Measurements from ENCODE around the gene DISP1.
A peak's percentile ranks its signal among the peaks of the same experiment; 100 is the strongest.

Gene DISP1

GRCh38 chr1:222772996-222773379 is 41.9 kb upstream of the DISP1 start:
- POLR2A ChIA-PET, result no interaction called here
- DNase-seq (ENCODE audit: extremely low spot score), result peak; percentile 20
- CTCF ChIA-PET, result no interaction called here
- TF ChIP-seq CTCF (IDR thresholded peaks at IDR 0.05; ENCODE audit: control extremely low read depth, extremely low read depth, low read depth, missing control alignments), result no peak

- ChIA-PET POLR2A (no interaction called here), CTCF (interaction anchor here (1.4 kb wide), 1 partner anchor 30 kb away, joined by 3 read pairs; no protein-coding TSS in a partner anchor)
- TF ChIP-seq CTCF (IDR thresholded peaks at IDR 0.05; ENCODE audit: control extremely low read depth, extremely low read depth, low read depth, missing control alignments), result no peak
- no peak for DNase-seq (ENCODE audit: extremely low spot score)
These were observed 37.4 kb upstream of the DISP1 start for GRCh38 chr1:222777463-222777862.

GRCh38 chr1:222777977-222778376 is 36.9 kb upstream of the DISP1 start:
- TF ChIP-seq CTCF (IDR thresholded peaks at IDR 0.05; ENCODE audit: control extremely low read depth, extremely low read depth, low read depth, missing control alignments), result no peak
- ChIA-PET POLR2A (no interaction called here), CTCF (no interaction called here)
- DNase-seq (ENCODE audit: extremely low spot score), result no peak

GRCh38 chr1:222781251-222781650 is 33.6 kb upstream of the DISP1 start:
- ChIA-PET CTCF (no interaction called here), POLR2A (no interaction called here)
- TF ChIP-seq CTCF (IDR thresholded peaks at IDR 0.05; ENCODE audit: control extremely low read depth, extremely low read depth, low read depth, missing control alignments), result no peak
- no peak for DNase-seq (ENCODE audit: extremely low spot score)

- TF ChIP-seq CTCF (IDR thresholded peaks at IDR 0.05; ENCODE audit: control extremely low read depth, extremely low read depth, low read depth, missing control alignments), result no peak
- CTCF ChIA-PET, result interaction anchor here (0.6 kb wide), 1 partner anchor 339 kb away, joined by 3 read pairs; no protein-coding TSS in a partner anchor
- no peak for DNase-seq (ENCODE audit: extremely low spot score)
- POLR2A ChIA-PET, result no interaction called here
These were observed 31.8 kb upstream of the DISP1 start for GRCh38 chr1:222783051-222783450.

- no peak for DNase-seq (ENCODE audit: extremely low spot score)
- TF ChIP-seq CTCF (IDR thresholded peaks at IDR 0.05; ENCODE audit: control extremely low read depth, extremely low read depth, low read depth, missing control alignments), result no peak
- POLR2A ChIA-PET, result no interaction called here
- CTCF ChIA-PET, result no interaction called here
These were observed 30.5 kb upstream of the DISP1 start for GRCh38 chr1:222784371-222784770.

- POLR2A ChIA-PET, result no interaction called here
- no peak for TF ChIP-seq CTCF (IDR thresholded peaks at IDR 0.05; ENCODE audit: control extremely low read depth, extremely low read depth, low read depth, missing control alignments)
- no peak for DNase-seq (ENCODE audit: extremely low spot score)
- CTCF ChIA-PET, result no interaction called here
These were observed 29.9 kb upstream of the DISP1 start for GRCh38 chr1:222784916-222785315.
